ENCODE measurements around the gene HOXB9. TPM values are rescaled to one million over a fixed set of nuclear protein-coding genes. Genes with fewer than 3 reads are reported as not detected.

HOXB9 gene
- total RNA-seq, 4 donors from 2014 or later: not detected

GRCh38 chr17:48589060-48589830 is 36.9 kb downstream of the HOXB9 start:
- in situ Hi-C loops (cut with MboI; ENCODE audit: low sequenced_read_pairs in 4 of 4) (no loop called here), intact Hi-C loops (cut with DNase I; ENCODE audit: low total_unique reads) (no loop called here)
- Histone ChIP-seq H3K9me3 (no peaks in the 10 kb centered on the region), H3K36me3 (no peaks in the 10 kb centered on the region), H3K4me3 (no peak overlapping the region), H3K27ac (no peak overlapping the region), H3K4me1 (peaks cover 9 to 23% of the 10 kb centered on the region in 2 donors), H3K27me3 (peaks cover 40 to 72% (median 56%) of the 10 kb centered on the region in 3 donors)
- DNase-seq (no peak), ATAC-seq (no peak)
- TF ChIP-seq POLR2A (IDR thresholded peaks at IDR 0.05) (no peak), CTCF (IDR thresholded peaks at IDR 0.05 in 4 of 5, conservative IDR thresholded peaks at IDR 0.05 in 1 of 5) (no peak)

GRCh38 chr17:48588528-48588927 is 37.6 kb downstream of the HOXB9 start:
- intact Hi-C loops (cut with DNase I; ENCODE audit: low total_unique reads): no loop called here
- H3K27ac ChIP-seq: peak overlapping the region in 1 of 4 donors; percentile 62
- H3K4me3 ChIP-seq: no peak overlapping the region

DNA sequence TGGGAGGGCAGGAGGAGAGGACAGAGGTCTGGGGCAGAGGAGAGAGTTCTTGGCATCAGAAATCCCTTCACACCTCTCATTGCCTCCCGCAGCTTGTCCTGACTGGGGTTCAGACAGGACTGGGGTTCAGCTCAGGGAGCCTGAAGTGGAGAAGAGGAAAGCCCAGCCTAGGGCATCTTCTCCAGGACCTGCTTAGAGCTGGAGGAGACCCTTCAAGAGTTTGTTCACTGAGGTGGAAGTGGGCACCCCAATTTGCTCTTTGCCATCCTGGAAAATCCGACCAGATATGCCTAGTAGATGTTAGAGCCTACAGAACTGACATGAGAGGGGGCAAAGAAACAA is 38.1 kb downstream of the HOXB9 start:
- Histone ChIP-seq H3K4me3 (no peak overlapping the region), H3K36me3 (no peaks in the 10 kb centered on the region), H3K27me3 (peaks cover 45 to 60% (median 51%) of the 10 kb centered on the region in 3 donors), H3K9me3 (no peaks in the 10 kb centered on the region), H3K27ac (peak overlapping the region; percentile 25 to 64 (median 58)), H3K4me1 (peaks cover 9 to 15% of the 10 kb centered on the region in 2 donors)
- no peak for ATAC-seq
- intact Hi-C loops (cut with DNase I; ENCODE audit: low total_unique reads): no loop called here
- DNase-seq: no peak
- in situ Hi-C loops (cut with MboI; ENCODE audit: low sequenced_read_pairs in 4 of 4): no loop called here
- no peak for TF ChIP-seq CTCF (IDR thresholded peaks at IDR 0.05 in 4 of 5, conservative IDR thresholded peaks at IDR 0.05 in 1 of 5)
- no peak for TF ChIP-seq POLR2A (IDR thresholded peaks at IDR 0.05)

More at GRCh38 chr17:48588528-48588927, 37.6 kb downstream of the HOXB9 start:
- Histone ChIP-seq H3K9me3 (no peaks in the 10 kb centered on the region), H3K27me3 (peaks cover 46 to 65% (median 51%) of the 10 kb centered on the region in 3 donors), H3K4me1 (peaks cover 9 to 20% of the 10 kb centered on the region in 2 donors), H3K36me3 (no peaks in the 10 kb centered on the region)
- ATAC-seq (no peak), DNase-seq (no peak)
- in situ Hi-C loops (cut with MboI; ENCODE audit: low sequenced_read_pairs in 4 of 4): no loop called here
- TF ChIP-seq POLR2A (IDR thresholded peaks at IDR 0.05) (no peak), CTCF (IDR thresholded peaks at IDR 0.05 in 4 of 5, conservative IDR thresholded peaks at IDR 0.05 in 1 of 5) (no peak)

- DNase-seq: no peak
- ATAC-seq: no peak
- Histone ChIP-seq H3K27ac (peak overlapping the region; percentile 25 to 64 (median 58)), H3K4me3 (no peak overlapping the region), H3K9me3 (no peaks in the 10 kb centered on the region), H3K4me1 (peaks cover 9 to 11% of the 10 kb centered on the region in 2 donors), H3K27me3 (peaks cover 48 to 55% (median 51%) of the 10 kb centered on the region in 3 donors), H3K36me3 (no peaks in the 10 kb centered on the region)
- TF ChIP-seq CTCF (IDR thresholded peaks at IDR 0.05 in 4 of 5, conservative IDR thresholded peaks at IDR 0.05 in 1 of 5) (no peak), POLR2A (IDR thresholded peaks at IDR 0.05) (no peak)
- in situ Hi-C loops (cut with MboI; ENCODE audit: low sequenced_read_pairs in 4 of 4): no loop called here
- intact Hi-C loops (cut with DNase I; ENCODE audit: low total_unique reads): no loop called here
Observed at GRCh38 chr17:48587276-48588073, 38.7 kb downstream of the HOXB9 start.

Measured in gastrocnemius medialis (tissue), 4 donors.